Naive thymus-derived CD4-positive, alpha-beta T cell (primary cell): Measurements from ENCODE around the gene EDNRB. TPM values are rescaled to one million over a fixed set of nuclear protein-coding genes. Genes with fewer than 3 reads are reported as not detected.

Experiments used
- polyA plus RNA-seq, 2 donors: library from polyadenylated mRNA; unstranded; fragments of 300-500 nt; fragmentation: Illumina TruSeq; gene quantifications; one replicate each; pipeline ENCODE4 v1.2.3, GENCODE V29; 2021
- total RNA-seq, 6 experiments: library from RNA in 5 of 6; stranded (reverse) in 5 of 6; gene quantifications; 1 replicate in 5 of 6; 2 replicates in 1 of 6; pipeline ENCODE4 v1.2.3 and lab custom pipeline; 2021 to 2026

EDNRB gene
- total and polyA plus RNA-seq, 7 experiments from 2014 or later, result 0.32 TPM; not detected in 6

Other genes starting within 250 kb of the EDNRB start
- 10 to 100 TPM; 28.3 to 67.8 (median 42.4) TPM for gene SLAIN1, start 221.1 kb downstream of the EDNRB start, total RNA-seq
- gene SLAIN1, start 221.1 kb downstream of the EDNRB start, polyA plus RNA-seq, result 10 to 100 TPM; 21.5 to 31.2 TPM